GM10248 (cell line): ENCODE results near the gene IL18BP.
A peak's percentile ranks its signal among the peaks of the same experiment; 100 is the strongest.

Experiments used
- CTCF ChIA-PET: fragments of 300-600 bp; sonication (Branson Sonifier 250); formaldehyde crosslinking; extraction: SDS; loops from one replicate; lab custom pipeline; 2021; ENCODE audit warnings: antibody characterized with exemption; lab: Yijun Ruan, JAX
- POLR2A ChIA-PET: fragments of 350-650 bp; sonication (Branson Sonifier 250); formaldehyde crosslinking; extraction: SDS; loops from one replicate; lab custom pipeline; 2020; ENCODE audit warnings: antibody characterized with exemption; lab: Yijun Ruan, JAX
- DNase-seq: peaks from one replicate; pipeline ENCODE4 v3.0.0; 2012; ENCODE audit errors: extremely low spot score
- TF ChIP-seq, protein P1 (sequence below): IDR thresholded peaks from 2 replicates; pipeline ENCODE4 v1.5.1; 2012; ENCODE audit warnings: mild to moderate bottlenecking, low read depth; ENCODE audit errors: extremely low read depth, missing control alignments, control extremely low read depth

IL18BP gene

GRCh38 chr11:71964641-71965040, 34.1 kb upstream of the IL18BP start:
- TF ChIP-seq, protein P1, sequence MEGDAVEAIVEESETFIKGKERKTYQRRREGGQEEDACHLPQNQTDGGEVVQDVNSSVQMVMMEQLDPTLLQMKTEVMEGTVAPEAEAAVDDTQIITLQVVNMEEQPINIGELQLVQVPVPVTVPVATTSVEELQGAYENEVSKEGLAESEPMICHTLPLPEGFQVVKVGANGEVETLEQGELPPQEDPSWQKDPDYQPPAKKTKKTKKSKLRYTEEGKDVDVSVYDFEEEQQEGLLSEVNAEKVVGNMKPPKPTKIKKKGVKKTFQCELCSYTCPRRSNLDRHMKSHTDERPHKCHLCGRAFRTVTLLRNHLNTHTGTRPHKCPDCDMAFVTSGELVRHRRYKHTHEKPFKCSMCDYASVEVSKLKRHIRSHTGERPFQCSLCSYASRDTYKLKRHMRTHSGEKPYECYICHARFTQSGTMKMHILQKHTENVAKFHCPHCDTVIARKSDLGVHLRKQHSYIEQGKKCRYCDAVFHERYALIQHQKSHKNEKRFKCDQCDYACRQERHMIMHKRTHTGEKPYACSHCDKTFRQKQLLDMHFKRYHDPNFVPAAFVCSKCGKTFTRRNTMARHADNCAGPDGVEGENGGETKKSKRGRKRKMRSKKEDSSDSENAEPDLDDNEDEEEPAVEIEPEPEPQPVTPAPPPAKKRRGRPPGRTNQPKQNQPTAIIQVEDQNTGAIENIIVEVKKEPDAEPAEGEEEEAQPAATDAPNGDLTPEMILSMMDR: no peak
- DNase-seq: no peak
- POLR2A ChIA-PET: no interaction called here
- CTCF ChIA-PET: interaction anchor here (1.1 to 4.4 kb wide), 5 partner anchors 13 to 410 kb away, joined by 3 to 33 read pairs (median 3); no protein-coding TSS in a partner anchor

- POLR2A ChIA-PET: no interaction called here
- CTCF ChIA-PET: interaction anchor here (1.3 to 2.5 kb wide), 5 partner anchors 14 to 172 kb away, joined by 3 to 9 read pairs (median 4); no protein-coding TSS in a partner anchor
- no peak for DNase-seq
These were observed 27.0 kb upstream of the IL18BP start for GRCh38 chr11:71971680-71972079.

GRCh38 chr11:71976551-71976950, 22.2 kb upstream of the IL18BP start:
- POLR2A ChIA-PET: interaction anchor here (0.6 kb wide), 1 partner anchor 58 kb away, joined by 3 read pairs; no protein-coding TSS in a partner anchor
- TF ChIP-seq, protein P1: no peak
- CTCF ChIA-PET: interaction anchor here (0.9 to 5.2 kb wide), 28 partner anchors 8 to 455 kb away, joined by 3 to 101 read pairs (median 5); partner anchors contain the start of genes ANAPC15, IL18BP, RNF121 and XNDC1N
- DNase-seq: no peak

More at GRCh38 chr11:71971680-71972079, 27.0 kb upstream of the IL18BP start:
- TF ChIP-seq, protein P1: no peak

DNA sequence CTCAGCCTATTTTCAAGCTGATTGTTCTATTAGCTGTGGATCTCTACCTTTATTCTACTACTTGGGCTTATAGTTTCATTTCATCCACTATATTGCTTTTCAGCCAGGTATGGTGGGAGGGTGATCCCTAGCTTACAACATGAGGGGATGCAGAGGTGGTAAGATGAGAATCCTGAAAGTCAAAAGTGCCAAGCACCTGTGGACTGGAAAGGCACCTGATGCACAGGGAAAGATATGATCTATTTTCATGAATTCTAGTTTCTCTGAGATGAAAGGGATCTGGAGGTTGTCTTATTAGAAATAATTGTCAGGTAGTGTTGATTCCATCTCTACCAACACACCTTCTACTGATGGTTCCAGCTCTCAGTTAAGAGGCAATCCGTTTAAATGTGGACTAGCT, 21.6 kb upstream of the IL18BP start:
- no peak for DNase-seq
- CTCF ChIA-PET: interaction anchor here (0.9 to 5.2 kb wide), 38 partner anchors 8 to 454 kb away, joined by 3 to 101 read pairs (median 5); partner anchors contain the start of genes ANAPC15, IL18BP, RNF121 and XNDC1N
- POLR2A ChIA-PET: interaction anchor here (0.6 kb wide), 1 partner anchor 58 kb away, joined by 3 read pairs; no protein-coding TSS in a partner anchor
- TF ChIP-seq, protein P1: no peak

DNA sequence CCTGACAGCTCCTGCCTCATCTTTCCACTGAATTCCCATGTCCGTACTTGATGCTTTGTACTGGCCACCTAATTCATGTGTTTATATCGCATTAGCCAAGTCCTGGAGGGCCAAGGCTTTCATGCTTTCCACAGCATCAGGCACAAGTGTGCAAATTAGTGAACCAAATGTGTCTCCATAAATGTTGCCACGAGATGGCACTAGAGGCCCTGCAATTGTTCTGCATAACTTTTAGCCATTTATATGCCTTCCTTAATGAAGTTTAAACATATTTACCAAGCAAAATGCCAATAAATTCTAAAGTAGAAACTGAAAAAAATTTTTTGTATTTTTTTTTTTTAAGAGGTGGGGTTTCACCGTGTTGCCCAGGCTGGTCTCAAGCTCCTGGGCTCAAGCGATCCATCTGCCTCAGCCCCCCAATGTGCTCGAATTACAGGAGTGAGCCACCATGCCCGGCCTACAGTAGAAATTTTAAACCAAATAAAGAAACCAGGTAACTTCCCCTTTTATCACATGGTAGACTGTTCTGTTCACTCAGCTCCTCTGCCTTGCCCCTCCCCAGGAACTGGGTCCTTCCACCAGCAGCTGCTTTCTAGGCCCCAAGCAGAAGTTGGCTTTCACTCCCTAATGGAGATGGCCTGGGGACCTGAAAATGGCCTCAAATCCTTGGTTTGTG, 20.8 kb upstream of the IL18BP start:
- peak; percentile 59 for DNase-seq
- CTCF ChIA-PET: interaction anchor here (0.9 to 5.2 kb wide), 33 partner anchors 9 to 454 kb away, joined by 3 to 101 read pairs (median 7); partner anchors contain the start of genes ANAPC15, IL18BP, RNF121 and XNDC1N
- POLR2A ChIA-PET: interaction anchor here (0.8 kb wide), 1 partner anchor 38 kb away, joined by 3 read pairs; no protein-coding TSS in a partner anchor
- TF ChIP-seq, protein P1: peak; percentile 73

DNA sequence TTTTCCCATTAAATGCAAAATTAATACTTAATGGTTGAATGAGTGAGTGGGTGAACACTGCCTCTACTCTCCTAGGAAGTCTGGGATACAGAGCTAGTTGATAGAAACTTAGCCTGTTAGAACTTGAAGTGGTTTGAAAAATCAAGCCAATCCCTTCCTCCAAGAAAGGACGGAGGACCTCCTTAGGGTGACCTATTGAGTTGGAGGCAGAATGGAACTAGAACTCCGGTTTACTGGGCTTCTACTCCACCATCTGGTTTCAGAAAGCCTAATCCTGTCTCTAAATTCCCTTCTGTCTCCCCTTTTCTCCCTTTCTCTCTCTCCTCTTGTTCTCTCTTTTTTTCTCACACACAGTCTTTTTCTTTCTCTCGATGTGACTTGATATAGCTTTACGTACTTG, 19.6 kb upstream of the IL18BP start:
- no peak for DNase-seq
- ChIA-PET POLR2A (interaction anchor here (0.6 kb wide), 1 partner anchor 121 kb away, joined by 3 read pairs; no protein-coding TSS in a partner anchor), CTCF (interaction anchor here (1.5 to 5.2 kb wide), 16 partner anchors 10 to 451 kb away, joined by 4 to 101 read pairs (median 20); partner anchors contain the start of genes IL18BP, RNF121 and XNDC1N)
- TF ChIP-seq, protein P1: no peak
